GM18526 (cell line): Measurements from ENCODE around the gene LIME1.
A peak's percentile ranks its signal among the peaks of the same experiment; 100 is the strongest.

ENCODE experiments used
- POLR2A ChIP-seq: IDR thresholded peaks from 3 replicates; pipeline ENCODE4 v1.6.1; 2011; ENCODE audit not compliant: insufficient read length; ENCODE audit errors: extremely low read depth

Gene LIME1

DNA sequence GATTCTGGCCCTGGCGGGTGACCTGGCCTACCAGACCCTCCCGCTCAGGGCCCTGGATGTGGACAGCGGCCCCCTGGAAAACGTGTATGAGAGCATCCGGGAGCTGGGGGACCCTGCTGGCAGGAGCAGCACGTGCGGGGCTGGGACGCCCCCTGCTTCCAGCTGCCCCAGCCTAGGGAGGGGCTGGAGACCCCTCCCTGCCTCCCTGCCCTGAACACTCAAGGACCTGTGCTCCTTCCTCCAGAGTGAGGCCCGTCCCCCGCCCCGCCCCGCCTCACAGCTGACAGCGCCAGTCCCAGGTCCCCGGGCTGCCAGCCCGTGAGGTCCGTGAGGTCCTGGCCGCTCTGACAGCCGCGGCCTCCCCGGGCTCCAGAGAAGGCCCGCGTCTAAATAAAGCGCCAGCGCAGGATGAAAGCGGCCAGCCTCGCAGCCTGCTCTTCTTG is 2.2 kb downstream of the LIME1 start:
- TF ChIP-seq POLR2A, result no peak

DNA sequence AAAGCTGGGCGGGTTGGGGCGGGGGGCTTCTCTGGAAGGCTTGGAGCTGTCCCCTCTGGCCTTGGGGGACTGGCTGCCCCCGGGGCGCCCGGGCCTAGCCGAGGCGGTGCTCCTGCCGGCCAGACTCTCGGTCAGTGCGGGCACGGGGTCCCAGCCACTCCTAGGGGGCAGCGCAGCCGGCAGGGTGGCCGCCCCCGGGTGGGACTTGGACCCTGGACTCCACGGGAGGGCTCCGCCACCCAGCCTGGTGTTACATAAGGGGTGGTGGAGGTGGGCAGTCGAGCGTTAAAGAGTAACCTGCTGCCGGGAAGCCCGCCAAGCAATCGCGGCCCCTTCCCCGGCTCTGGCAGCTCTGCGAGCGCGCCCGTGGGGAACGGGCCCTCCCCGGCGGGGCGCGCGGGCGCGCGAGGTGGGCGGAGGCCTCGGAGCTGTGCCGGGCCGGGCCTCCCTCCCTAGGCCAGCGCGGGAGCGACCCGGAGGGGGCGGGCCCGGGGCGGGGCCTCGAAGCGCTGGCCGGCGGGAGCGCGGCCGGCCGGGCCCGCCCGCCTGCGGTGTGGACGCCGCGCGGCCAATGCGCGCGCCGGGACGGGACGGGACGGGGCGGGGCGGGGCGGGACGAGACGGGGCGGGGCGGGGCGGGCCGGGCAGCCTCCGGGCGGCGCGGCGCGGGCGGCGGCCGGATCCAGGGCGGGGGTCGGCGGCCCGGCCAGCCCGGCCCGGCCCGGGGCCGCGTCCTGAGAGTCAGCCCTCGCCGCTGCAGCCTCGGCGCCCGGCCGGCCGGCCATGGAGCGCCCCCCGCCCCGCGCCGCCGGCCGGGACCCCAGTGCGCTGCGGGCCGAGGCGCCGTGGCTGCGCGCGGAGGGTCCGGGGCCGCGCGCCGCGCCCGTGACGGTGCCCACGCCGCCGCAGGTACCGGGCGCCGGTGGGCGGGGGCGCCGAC is 2.9 kb downstream of the LIME1 start, which contains the start of gene SLC2A4RG:
SLC2A4RG (plus strand) TSS at position 647 of the 940 bp plus-strand sequence; CDS start at position 784, 137 bp downstream.
- TF ChIP-seq POLR2A, result peak; percentile 30

DNA sequence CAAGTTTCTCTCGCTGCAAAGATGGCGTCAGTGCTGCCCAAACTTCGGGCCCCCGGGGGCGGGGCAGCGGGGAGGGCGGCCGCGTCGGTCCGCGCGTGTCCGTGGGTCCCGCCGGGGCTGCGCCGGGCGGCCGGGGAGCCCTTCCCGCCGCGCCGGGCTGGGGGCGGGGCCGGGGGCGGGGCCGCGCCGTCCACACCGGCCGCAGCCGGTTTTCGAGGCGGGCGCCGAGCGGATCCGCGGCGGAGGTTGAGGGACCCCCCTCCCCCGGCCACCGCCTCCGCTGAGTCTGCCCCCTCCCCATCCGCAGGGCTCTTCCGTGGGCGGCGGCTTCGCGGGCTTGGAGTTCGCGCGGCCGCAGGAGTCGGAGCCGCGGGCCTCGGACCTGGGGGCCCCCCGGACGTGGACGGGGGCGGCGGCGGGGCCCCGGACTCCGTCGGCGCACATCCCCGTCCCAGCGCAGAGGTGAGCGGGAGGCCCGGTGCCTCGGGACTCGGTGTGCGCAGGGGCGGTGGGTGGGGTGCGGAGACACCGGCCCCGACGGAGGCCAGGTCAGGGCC is 3.7 kb downstream of the LIME1 start:
- no peak for TF ChIP-seq POLR2A

DNA sequence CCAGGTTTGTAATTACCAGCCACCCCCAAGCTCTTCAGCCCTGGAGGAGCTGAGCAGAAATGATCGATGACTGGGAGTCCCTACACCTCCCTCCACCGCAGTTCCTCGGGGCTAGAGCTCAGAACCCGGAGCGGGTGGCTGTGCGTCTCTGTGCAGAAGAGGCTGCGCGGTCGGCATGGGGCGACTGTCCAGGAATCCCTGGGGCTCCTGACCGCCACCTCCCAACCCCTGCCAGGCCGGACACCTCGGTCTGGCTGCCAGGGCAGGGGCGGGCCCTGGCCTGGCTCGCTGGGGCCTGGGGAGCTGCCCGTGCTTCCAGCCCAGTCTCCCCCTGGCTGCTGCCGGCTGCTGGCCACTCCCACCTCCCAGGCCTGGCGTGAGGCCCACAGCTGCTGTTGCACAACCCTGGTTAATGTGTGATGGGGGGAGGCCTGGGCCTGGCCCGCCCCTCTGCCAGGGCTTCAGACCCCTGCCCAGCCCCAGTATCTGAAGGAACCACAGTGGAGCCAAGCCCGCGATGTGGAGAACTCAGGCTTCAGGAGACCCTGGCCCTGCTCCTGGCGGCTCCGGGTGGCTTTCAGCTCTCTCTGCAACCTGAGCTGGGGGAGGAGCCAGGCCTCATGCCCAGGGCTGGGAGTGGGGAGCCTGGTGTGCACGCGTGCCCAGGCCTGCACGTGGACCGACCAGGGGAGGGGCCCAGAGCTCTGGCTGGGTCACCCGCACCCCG is 4.3 kb downstream of the LIME1 start:
- TF ChIP-seq POLR2A, result no peak

DNA sequence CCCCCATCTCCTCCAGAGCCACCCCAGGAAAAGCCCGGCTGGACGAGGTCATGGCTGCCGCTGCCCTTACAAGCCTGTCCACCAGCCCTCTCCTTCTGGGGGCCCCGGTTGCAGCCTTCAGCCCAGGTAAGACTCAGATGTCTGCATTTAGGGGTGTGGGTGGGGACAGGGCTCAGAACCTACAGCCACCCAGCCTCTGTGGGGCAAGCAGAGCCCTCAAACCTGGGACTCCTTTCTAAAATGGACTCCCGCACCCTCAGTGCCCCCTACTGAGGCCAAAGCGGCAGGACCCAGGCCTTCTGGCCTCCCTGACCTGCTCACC is 4.9 kb downstream of the LIME1 start:
- TF ChIP-seq POLR2A, result no peak

DNA sequence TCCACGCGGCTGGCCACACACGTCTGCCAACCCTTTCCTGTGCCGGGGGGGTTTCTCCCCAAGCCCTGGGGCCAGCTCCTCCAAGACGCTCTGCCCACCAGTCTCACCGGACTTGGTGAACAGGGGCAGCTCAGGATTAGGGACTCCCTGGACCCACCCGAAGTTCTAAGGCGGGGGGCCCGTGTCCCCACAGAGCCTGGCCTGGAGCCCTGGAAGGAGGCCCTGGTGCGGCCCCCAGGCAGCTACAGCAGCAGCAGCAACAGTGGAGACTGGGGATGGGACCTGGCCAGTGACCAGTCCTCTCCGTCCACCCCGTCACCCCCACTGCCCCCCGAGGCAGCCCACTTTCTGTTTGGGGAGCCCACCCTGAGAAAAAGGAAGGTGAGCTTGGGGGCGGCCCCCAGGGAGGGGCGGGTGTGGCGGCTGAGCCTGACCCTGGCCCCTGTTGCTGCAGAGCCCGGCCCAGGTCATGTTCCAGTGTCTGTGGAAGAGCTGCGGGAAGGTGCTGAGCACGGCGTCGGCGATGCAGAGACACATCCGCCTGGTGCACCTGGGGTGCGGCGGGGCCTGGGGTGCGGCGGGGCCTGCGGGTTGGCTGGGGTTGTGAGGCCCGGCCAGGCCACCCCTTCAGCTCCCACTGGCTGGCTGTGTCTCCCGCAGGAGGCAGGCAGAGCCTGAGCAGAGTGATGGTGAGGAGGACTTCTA is 5.4 kb downstream of the LIME1 start:
- no peak for TF ChIP-seq POLR2A

DNA sequence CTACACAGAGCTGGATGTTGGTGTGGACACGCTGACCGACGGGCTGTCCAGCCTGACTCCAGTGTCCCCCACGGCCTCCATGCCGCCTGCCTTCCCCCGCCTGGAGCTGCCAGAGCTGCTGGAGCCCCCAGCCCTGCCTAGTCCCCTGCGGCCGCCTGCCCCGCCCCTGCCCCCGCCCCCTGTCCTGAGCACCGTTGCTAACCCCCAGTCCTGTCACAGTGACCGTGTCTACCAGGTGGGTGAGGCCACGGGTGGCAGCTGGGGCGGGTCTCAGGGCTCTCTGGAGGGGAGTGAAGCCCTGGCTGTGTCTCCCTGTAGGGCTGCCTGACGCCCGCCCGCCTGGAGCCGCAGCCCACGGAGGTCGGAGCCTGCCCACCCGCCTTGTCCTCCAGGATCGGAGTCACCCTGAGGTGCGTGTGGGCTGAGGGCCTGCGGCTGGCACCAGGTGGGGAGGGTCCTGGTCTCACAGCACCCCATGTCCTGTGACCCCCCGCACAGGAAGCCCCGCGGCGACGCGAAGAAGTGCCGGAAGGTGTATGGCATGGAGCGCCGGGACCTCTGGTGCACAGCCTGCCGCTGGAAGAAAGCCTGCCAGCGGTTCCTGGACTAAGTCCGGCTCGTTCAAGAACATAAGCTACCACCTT is 6.0 kb downstream of the LIME1 start:
- TF ChIP-seq POLR2A, result no peak

DNA sequence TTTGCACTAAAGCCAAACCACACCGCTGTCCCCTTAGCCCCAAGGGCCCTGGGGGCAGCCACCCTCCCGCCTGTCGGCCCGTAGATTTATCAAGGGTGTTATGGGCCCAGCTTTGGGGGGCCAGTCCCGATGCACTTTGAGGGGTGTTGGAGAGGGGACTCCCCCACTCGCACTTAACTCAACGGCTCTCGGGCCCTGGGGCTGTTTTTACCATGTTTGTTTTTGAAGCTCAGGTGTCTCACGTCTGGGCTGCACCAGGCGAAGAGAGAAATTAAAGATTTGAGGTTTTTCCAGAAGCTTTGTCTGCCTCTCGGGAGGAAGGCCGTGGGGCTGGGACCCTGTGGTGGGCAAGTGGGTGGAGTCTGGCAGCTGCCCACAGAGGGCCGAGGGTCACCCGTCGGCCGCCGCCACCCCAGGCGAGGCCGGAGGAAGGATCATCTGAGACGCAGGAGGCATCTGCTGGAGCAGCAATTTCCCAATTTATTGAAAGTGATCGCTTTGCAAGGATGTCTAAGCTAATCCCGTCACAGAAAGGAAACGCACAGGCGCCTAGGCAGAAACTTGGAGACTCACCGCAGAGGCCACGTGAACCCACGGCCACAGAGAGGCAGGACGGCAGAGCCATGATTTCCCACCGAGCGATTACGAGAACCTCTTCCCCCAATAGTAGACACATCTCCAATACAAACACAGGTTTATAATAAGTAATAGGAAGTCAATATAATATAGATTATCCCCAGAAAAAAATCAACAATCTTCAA is 6.9 kb downstream of the LIME1 start:
- no peak for TF ChIP-seq POLR2A

DNA sequence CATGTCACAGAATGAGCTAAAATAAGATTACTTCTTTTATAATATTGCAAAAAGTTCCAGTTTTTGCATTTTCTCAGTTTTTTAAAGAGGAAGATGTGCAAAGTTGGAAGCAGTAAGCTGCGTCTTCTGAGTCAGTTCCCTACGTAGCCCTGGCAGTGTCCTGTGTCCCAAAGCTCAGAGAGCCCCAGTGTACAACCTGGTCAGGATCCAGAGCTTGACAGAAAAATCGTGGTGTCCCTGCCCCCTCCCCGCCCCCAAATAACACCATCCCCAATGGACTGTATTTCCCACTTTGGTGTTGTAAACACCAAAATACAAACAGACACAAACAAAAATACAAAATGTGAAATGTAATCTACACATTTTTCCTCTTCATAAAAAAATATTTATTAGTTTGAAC is 7.7 kb downstream of the LIME1 start:
- TF ChIP-seq POLR2A, result no peak

DNA sequence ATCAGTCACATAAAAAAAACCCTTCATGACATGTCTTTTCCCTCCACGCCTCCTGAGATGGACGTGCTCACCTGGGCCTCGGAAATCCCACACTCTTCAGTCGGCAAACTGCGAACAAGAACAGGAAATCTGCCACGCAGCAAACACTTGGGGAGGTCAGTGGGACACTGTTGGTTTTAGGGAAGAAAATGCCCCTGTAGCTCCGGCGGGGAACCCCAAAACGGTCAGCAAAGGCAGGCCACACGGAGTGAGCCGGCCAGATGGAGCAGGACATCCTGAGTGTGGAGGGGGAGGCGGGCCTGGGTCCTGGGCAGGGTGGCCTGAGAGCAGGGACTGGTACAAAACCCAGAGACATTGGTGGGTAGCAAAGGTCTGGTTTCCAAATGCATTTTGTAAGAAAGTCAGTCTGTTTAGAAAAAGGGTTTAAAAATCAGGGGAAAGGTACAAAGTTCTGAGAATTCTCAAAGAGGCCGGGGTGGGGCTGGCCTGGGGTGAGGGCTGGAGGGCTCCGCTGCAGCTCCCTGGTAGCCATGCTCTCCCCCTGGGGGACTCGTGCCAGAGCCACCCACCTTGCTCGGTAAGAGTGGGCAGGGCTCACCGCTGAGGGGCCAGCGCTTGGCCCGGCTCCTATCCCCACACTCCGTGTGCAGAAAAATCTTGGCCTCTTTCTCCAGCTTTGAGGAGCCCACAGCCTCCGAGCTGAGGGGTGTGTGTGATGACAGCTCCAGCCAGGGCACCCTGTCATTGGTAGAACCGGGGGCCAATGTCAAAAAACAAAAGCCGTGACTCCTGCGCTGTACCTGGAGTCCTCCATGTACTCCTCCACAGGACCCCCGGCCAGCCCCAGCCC is 8.3 kb downstream of the LIME1 start:
- TF ChIP-seq POLR2A, result no peak

DNA sequence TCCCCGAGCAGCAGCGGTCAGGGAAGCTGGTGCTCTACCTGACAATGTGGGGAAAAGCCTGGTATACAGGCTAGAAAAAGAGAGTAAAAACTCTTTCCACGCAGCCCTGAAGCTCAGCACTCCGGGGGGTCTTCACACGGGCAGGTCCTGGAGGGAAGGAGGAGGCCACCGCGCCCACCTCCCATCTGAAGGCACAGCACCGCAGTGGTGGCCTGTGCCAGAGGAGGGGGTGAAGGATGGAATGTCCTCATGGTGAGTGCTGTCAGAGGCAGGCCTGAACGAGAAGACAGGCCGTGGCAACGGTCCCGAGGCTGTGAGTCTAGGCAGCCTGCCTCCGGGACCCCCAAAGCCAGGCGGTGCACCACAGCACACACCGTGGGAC is 9.0 kb downstream of the LIME1 start:
- TF ChIP-seq POLR2A, result no peak

DNA sequence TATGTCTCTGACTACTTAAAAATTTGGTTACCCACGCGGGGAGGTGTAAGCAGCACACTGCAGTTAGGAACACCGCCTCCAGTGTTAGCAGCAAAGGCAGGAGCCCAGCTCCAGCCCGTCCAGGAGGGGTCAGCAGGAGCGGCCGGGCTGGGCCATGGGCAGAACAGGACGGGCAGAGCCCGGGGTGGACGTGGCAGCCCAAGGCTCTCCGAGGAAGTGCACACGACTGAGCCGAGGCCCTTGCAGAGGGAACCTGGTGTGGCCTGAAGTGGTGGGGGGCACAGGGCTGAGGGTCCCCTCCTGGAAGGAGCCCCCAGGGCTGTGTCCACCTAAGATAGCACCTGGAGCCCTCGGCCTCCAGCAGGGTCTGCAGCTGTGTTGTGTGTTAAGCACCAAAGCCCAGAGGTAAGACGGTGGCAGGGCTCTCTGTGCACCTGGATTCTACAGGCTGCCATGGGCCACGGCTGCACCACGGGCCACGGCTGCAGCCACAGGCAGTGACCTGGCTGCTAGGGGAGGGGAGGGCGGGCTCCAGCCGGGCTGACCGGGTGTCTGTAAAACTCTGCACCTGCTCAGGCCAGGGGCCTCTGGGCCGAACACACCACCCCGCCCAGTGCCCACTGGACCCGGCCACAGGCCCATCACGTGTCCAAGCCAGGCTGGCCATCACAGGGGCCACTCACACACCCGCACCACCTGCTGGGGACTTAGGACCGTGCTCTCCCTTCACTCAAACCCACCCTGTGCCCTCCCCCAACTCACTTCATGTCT is 9.7 kb downstream of the LIME1 start:
- no peak for TF ChIP-seq POLR2A
